A673 (cell line): ENCODE measurements around the gene MEN1. TPM values are rescaled to one million over a fixed set of nuclear protein-coding genes. Genes with fewer than 3 reads are reported as not detected.

Source experiments
- BruUV-seq: library from RNA; stranded (reverse); fragments of 400-500 nt; replicated peaks from 2 replicates; lab custom pipeline; 2021; lab: Mats Ljungman, UMichigan
- CTCF ChIA-PET: fragments of 300-600 bp; sonication (Branson Sonifier 250); formaldehyde crosslinking; loops from one replicate; lab custom pipeline; 2022; ENCODE audit warnings: antibody characterized with exemption; lab: Charles Lee
- POLR2A ChIA-PET: fragments of 300-600 bp; sonication (Branson Sonifier 250); formaldehyde crosslinking; loops from one replicate; lab custom pipeline; 2022; ENCODE audit warnings: antibody characterized with exemption; ENCODE audit not compliant: low non-redundant PET; lab: Charles Lee
- DNase-seq: peaks from one replicate; pipeline ENCODE4 v3.0.0-alpha.2; 2015; ENCODE audit warnings: low spot score
- H3K27ac ChIP-seq: fragments of 200-600 bp; sonication (generic); 2 replicates; pipeline ENCODE4 v1.5.1; 2016; ENCODE audit warnings: mixed run types, low read depth, mild to moderate bottlenecking, mixed read lengths, antibody characterized with exemption, low read length; ENCODE audit not compliant: poor library complexity, severe bottlenecking
- H3K27me3 ChIP-seq: fragments of 200-600 bp; sonication (generic); replicated peaks from 2 replicates; pipeline ENCODE4 v1.6.1; 2017; ENCODE audit warnings: mixed run types, low read depth, mild to moderate bottlenecking, mixed read lengths, antibody characterized with exemption, low read length; ENCODE audit not compliant: insufficient read depth, poor library complexity
- H3K36me3 ChIP-seq: fragments of 200-600 bp; sonication (generic); 2 replicates; pipeline ENCODE4 v1.6.1; 2016; ENCODE audit warnings: mixed run types, mild to moderate bottlenecking, mixed read lengths, antibody characterized with exemption, low read length; ENCODE audit not compliant: insufficient read depth, poor library complexity, severe bottlenecking
- H3K4me1 ChIP-seq: fragments of 200-600 bp; sonication (generic); 2 replicates; pipeline ENCODE4 v1.6.1; 2017; ENCODE audit warnings: mixed run types, mild to moderate bottlenecking, mixed read lengths, antibody characterized with exemption, low read length; ENCODE audit not compliant: insufficient read depth, poor library complexity, severe bottlenecking
- H3K4me3 ChIP-seq: fragments of 200-600 bp; sonication (generic); 2 replicates; pipeline ENCODE4 v1.5.1; 2016; ENCODE audit warnings: low read depth, mixed run types, mild to moderate bottlenecking, mixed read lengths, low read length; ENCODE audit not compliant: poor library complexity, severe bottlenecking
- H3K9me3 ChIP-seq: fragments of 200-600 bp; sonication (generic); 2 replicates; pipeline ENCODE4 v1.6.1; 2016; ENCODE audit warnings: mixed run types, low read depth, mild to moderate bottlenecking, mixed read lengths, antibody characterized with exemption, low read length; ENCODE audit not compliant: poor library complexity, severe bottlenecking
- CTCF ChIP-seq: fragments of 300-800, 200-600 bp; sonication (generic); conservative IDR thresholded peaks from 2 replicates; pipeline ENCODE4 v1.5.1; 2017; ENCODE audit warnings: low read depth, mild to moderate bottlenecking, antibody characterized with exemption, low read length, moderate library complexity, mixed read lengths
- EZH2 ChIP-seq: fragments of 200-600 bp; sonication (generic); IDR thresholded peaks from 2 replicates; pipeline ENCODE4 v1.6.1; 2017; ENCODE audit warnings: borderline replicate concordance, low read depth, mild to moderate bottlenecking, mixed read lengths, antibody characterized with exemption, low read length; ENCODE audit not compliant: poor library complexity, severe bottlenecking
- intact Hi-C: fragments of 100-400 bp; cut with micrococcal nuclease; formaldehyde crosslinking; loops from one replicate; pipeline ENCODE4 v1.10.0; 2022; ENCODE audit not compliant: unreplicated experiment
- total RNA-seq: library from RNA; stranded (reverse); gene quantifications from 2 replicates; pipeline ENCODE4 v1.2.3, GENCODE V29; 2021

The MEN1 gene
- total RNA-seq, 1 experiment from 2014 or later: 45.7 TPM

GRCh38 chr11:64814712-64815187, 4.4 kb upstream of the MEN1 start:
- intact Hi-C loops: no loop called here
- H3K36me3 ChIP-seq: no peaks in the 10 kb centered on the region
- H3K27me3 ChIP-seq: no peaks in the 10 kb centered on the region
- no peak for TF ChIP-seq CTCF
- no peak for TF ChIP-seq EZH2
- H3K4me3 ChIP-seq: no peak overlapping the region
- no TSS peak for BruUV-seq
- H3K4me1 ChIP-seq: no peaks in the 10 kb centered on the region
- H3K27ac ChIP-seq: no peak overlapping the region
- CTCF ChIA-PET: no interaction called here
- POLR2A ChIA-PET: no interaction called here
- no peaks in the 10 kb centered on the region for H3K9me3 ChIP-seq
- DNase-seq: no peak

- no peaks in the 10 kb centered on the region for H3K9me3 ChIP-seq
- no peaks in the 10 kb centered on the region for H3K36me3 ChIP-seq
- ChIA-PET POLR2A (no interaction called here), CTCF (no interaction called here)
- no peak overlapping the region for H3K27ac ChIP-seq
- no peak for DNase-seq
- no peaks in the 10 kb centered on the region for H3K27me3 ChIP-seq
- H3K4me3 ChIP-seq: no peak overlapping the region
- intact Hi-C loops: no loop called here
- no TSS peak for BruUV-seq
- peaks cover 8% of the 10 kb centered on the region for H3K4me1 ChIP-seq
- no peak for TF ChIP-seq EZH2
- TF ChIP-seq CTCF: no peak
Measured at GRCh38 chr11:64813826-64814225, 3.5 kb upstream of the MEN1 start.

GRCh38 chr11:64810891-64811272, 531 bp upstream of the MEN1 start:
- DNase-seq: no peak
- Histone ChIP-seq H3K27ac (no peak overlapping the region), H3K4me3 (peak overlapping the region; percentile 87), H3K27me3 (no peaks in the 10 kb centered on the region), H3K36me3 (no peaks in the 10 kb centered on the region), H3K9me3 (no peaks in the 10 kb centered on the region), H3K4me1 (peaks cover 10% of the 10 kb centered on the region)
- POLR2A ChIA-PET: no interaction called here
- TF ChIP-seq EZH2 (no peak), CTCF (no peak)
- BruUV-seq: no TSS peak
- CTCF ChIA-PET: interaction anchor here (0.6 to 0.7 kb wide), 2 partner anchors 31 to 311 kb away, joined by 3 read pairs; partner anchors contain the start of genes FAU and MRPL49
- intact Hi-C loops: no loop called here
